H9 (cell line): Measurements from ENCODE around the gene ZNF618. TPM values are rescaled to one million over a fixed set of nuclear protein-coding genes. Genes with fewer than 3 reads are reported as not detected.

Experiments used
- DNase-seq: peaks from one replicate; pipeline ENCODE4 v3.0.0-alpha.2; 2017
- H2AFZ ChIP-seq: one replicate; pipeline ENCODE4 v1.6.1; 2013; ENCODE audit warnings: mild to moderate bottlenecking, low read length, control low read depth, moderate library complexity
- H2AK5ac ChIP-seq: 2 replicates; pipeline ENCODE4 v1.6.1; 2013; ENCODE audit warnings: low read length, control low read depth, mixed read lengths; ENCODE audit not compliant: insufficient read length
- H2BK120ac ChIP-seq: one replicate; pipeline ENCODE4 v1.6.1; 2013; ENCODE audit warnings: low read depth, mild to moderate bottlenecking, low read length, control low read depth, inconsistent platforms; ENCODE audit not compliant: poor library complexity, severe bottlenecking
- H2BK12ac ChIP-seq: 2 replicates; pipeline ENCODE4 v1.6.1; 2013; ENCODE audit warnings: low read length, control low read depth, mixed read lengths, low read depth; ENCODE audit not compliant: insufficient read length
- H2BK15ac ChIP-seq: 2 replicates; pipeline ENCODE4 v1.6.1; 2013; ENCODE audit warnings: low read depth, low read length, control low read depth
- H2BK20ac ChIP-seq: one replicate; pipeline ENCODE4 v1.6.1; 2013; ENCODE audit warnings: low read depth, mild to moderate bottlenecking, low read length, control low read depth, inconsistent platforms; ENCODE audit not compliant: poor library complexity, severe bottlenecking
- H2BK5ac ChIP-seq: 2 replicates; pipeline ENCODE4 v1.6.1; 2013; ENCODE audit warnings: low read length, control low read depth, mixed read lengths; ENCODE audit not compliant: insufficient read length
- H3K14ac ChIP-seq: 2 replicates; pipeline ENCODE4 v1.6.1; 2013; ENCODE audit warnings: low read length, control low read depth; ENCODE audit not compliant: insufficient read depth
- H3K18ac ChIP-seq: 2 replicates; pipeline ENCODE4 v1.6.1; 2013; ENCODE audit warnings: low read depth, mild to moderate bottlenecking, mixed read lengths, low read length, control low read depth; ENCODE audit not compliant: insufficient read length
- H3K23ac ChIP-seq: 2 replicates; pipeline ENCODE4 v1.6.1; 2013; ENCODE audit warnings: low read length, control low read depth, mixed read lengths, low read depth; ENCODE audit not compliant: insufficient read length
- H3K23me2 ChIP-seq: 2 replicates; pipeline ENCODE4 v1.6.1; 2013; ENCODE audit warnings: low read depth, mild to moderate bottlenecking, mixed read lengths, low read length, control low read depth; ENCODE audit not compliant: insufficient read length, poor library complexity, severe bottlenecking
- H3K27ac ChIP-seq: 2 replicates; pipeline ENCODE4 v1.5.1; 2013; ENCODE audit warnings: low read length, control low read depth, mixed read lengths, low read depth; ENCODE audit not compliant: insufficient read length
- H3K27me3 ChIP-seq: 2 replicates; pipeline ENCODE4 v1.6.1; 2013; ENCODE audit warnings: low read length, control low read depth, inconsistent platforms; ENCODE audit not compliant: insufficient read depth
- H3K4ac ChIP-seq: 2 replicates; pipeline ENCODE4 v1.6.1; 2013; ENCODE audit warnings: low read depth, mild to moderate bottlenecking, control low read depth, inconsistent platforms, low read length, moderate library complexity
- H3K4me1 ChIP-seq: 2 replicates; pipeline ENCODE4 v1.6.1; 2013; ENCODE audit warnings: low read length, control low read depth, inconsistent platforms; ENCODE audit not compliant: insufficient read depth
- H3K4me2 ChIP-seq: 2 replicates; pipeline ENCODE4 v1.6.1; 2013; ENCODE audit warnings: low read length, control low read depth, mixed read lengths; ENCODE audit not compliant: insufficient read length, insufficient read depth
- H3K56ac ChIP-seq: 2 replicates; pipeline ENCODE4 v1.6.1; 2013; ENCODE audit warnings: low read depth, mild to moderate bottlenecking, mixed read lengths, low read length, control low read depth; ENCODE audit not compliant: insufficient read length
- H3K79me1 ChIP-seq: 2 replicates; pipeline ENCODE4 v1.6.1; 2013; ENCODE audit warnings: low read depth, mild to moderate bottlenecking, moderate library complexity, low read length, control low read depth, inconsistent platforms; ENCODE audit not compliant: insufficient read depth, poor library complexity, severe bottlenecking
- H3K79me2 ChIP-seq: 2 replicates; pipeline ENCODE4 v1.6.1; 2013; ENCODE audit warnings: low read length, control low read depth, inconsistent platforms; ENCODE audit not compliant: insufficient read depth
- H3K9ac ChIP-seq: 2 replicates; pipeline ENCODE4 v1.6.1; 2013; ENCODE audit warnings: low read length, control low read depth, mixed read lengths; ENCODE audit not compliant: insufficient read length; ENCODE audit errors: extremely low read depth
- H3K9me3 ChIP-seq: one replicate; pipeline ENCODE4 v1.6.1; 2013; ENCODE audit warnings: low read depth, low read length, inconsistent platforms; ENCODE audit not compliant: control insufficient read depth
- H3T11ph ChIP-seq: one replicate; pipeline ENCODE4 v1.6.1; 2013; ENCODE audit warnings: mild to moderate bottlenecking, low read length, control low read depth, inconsistent platforms
- H4K20me1 ChIP-seq: one replicate; pipeline ENCODE4 v1.6.1; 2013; ENCODE audit not compliant: control insufficient read depth, insufficient read length, insufficient read depth
- H4K5ac ChIP-seq: 2 replicates; pipeline ENCODE4 v1.6.1; 2013; ENCODE audit warnings: low read depth, mild to moderate bottlenecking, mixed read lengths, low read length, control low read depth; ENCODE audit not compliant: insufficient read length
- H4K8ac ChIP-seq: replicated peaks from 2 replicates; pipeline ENCODE4 v1.6.1; 2013; ENCODE audit warnings: low read length, control low read depth, mixed read lengths, low read depth; ENCODE audit not compliant: insufficient read length
- H4K91ac ChIP-seq: 2 replicates; pipeline ENCODE4 v1.6.1; 2013; ENCODE audit warnings: low read depth, mild to moderate bottlenecking, moderate library complexity, mixed read lengths, low read length, control low read depth; ENCODE audit not compliant: insufficient read length
- H3K27ac Mint-ChIP-seq, 3 experiments: 2 replicates in 2 of 3; 3 replicates in 1 of 3; pipeline ENCODE4 v1.8.0; 2020 to 2021; ENCODE audit warnings: mixed read lengths in 3 of 3, mild to moderate bottlenecking in 1 of 3, moderate library complexity in 1 of 3
- H3K27me3 Mint-ChIP-seq: 2 replicates; pipeline ENCODE4 v1.8.0; 2021; ENCODE audit warnings: low read depth, mild to moderate bottlenecking, moderate library complexity, mixed read lengths
- H3K36me3 Mint-ChIP-seq, 3 experiments: 2 replicates in 2 of 3; 3 replicates in 1 of 3; pipeline ENCODE4 v1.8.0; 2020 to 2021; ENCODE audit warnings: low read depth in 3 of 3, mixed read lengths in 3 of 3; ENCODE audit not compliant: insufficient read depth in 1 of 3
- H3K4me1 Mint-ChIP-seq, 2 experiments: 2 replicates each; pipeline ENCODE4 v1.8.0; 2020; ENCODE audit warnings: mixed read lengths in 2 of 2
- H3K4me3 Mint-ChIP-seq, 2 experiments: 2 replicates in 1 of 2; 3 replicates in 1 of 2; pipeline ENCODE4 v1.8.0; 2020 to 2021; ENCODE audit warnings: mild to moderate bottlenecking in 2 of 2, mixed read lengths in 2 of 2, moderate library complexity in 1 of 2
- H3K9me3 Mint-ChIP-seq, 2 experiments: 2 replicates in 1 of 2; 3 replicates in 1 of 2; pipeline ENCODE4 v1.8.0; 2020; ENCODE audit warnings: mild to moderate bottlenecking in 2 of 2, mixed read lengths in 2 of 2, moderate library complexity in 1 of 2
- WGBS: extraction: QIAGEN DNeasy Blood & Tissue Kit; methylation state at CpG from one replicate; pipeline ENCODE4 v1.1.7; 2013; ENCODE audit warnings: missing lambda C conversion rate, low lambda C conversion rate, mixed read lengths; ENCODE audit not compliant: insufficient read length; ENCODE audit errors: extremely low coverage; 5-methylcytosine and 5-hydroxymethylcytosine counted together
- total RNA-seq: library from RNA; stranded (reverse); gene quantifications from 2 replicates; pipeline ENCODE4 v1.2.1, GENCODE V29; 2021
- TF ChIP-seq, protein P1 (sequence below): fragments of 200-600 bp; sonication (generic); conservative IDR thresholded peaks from 3 replicates; pipeline ENCODE4 v1.8.0; 2021; ENCODE audit warnings: antibody characterized with exemption, mild to moderate bottlenecking

Gene ZNF618
- total RNA-seq, 1 experiment from 2014 or later, result 13.6 TPM

DNA sequence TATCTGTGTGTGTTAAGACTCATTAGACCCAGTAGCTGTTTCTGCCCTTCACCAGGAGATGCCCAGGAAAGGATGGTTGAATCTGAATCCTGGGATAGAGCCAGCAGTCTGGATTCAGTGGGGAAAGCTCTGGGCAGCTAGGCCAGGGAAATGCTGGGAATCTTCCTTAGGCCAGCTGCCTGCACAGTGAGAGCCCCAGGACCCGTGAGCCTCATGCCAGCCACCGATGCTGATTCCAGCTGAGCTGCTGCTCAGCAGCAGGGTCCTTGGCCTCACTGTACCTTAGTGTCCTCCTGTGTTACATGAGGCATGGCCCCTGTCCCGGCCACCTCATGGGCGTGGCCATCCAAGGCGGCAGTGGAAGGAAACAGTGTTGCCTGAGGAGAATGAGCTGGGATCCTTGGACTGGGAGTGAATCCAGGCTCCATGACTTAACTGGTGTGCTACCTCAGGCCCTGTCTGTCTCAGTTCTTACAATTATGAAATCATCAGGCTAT lies 114.9 kb downstream of the ZNF618 start:
- H3K4me3 Mint-ChIP-seq, result no peak overlapping the region
- no peaks in the 10 kb centered on the region for H3K9me3 Mint-ChIP-seq
- no peak overlapping the region for H3K9ac ChIP-seq
- H2BK120ac ChIP-seq, result no peak overlapping the region
- no peak overlapping the region for H3K23ac ChIP-seq
- H3K56ac ChIP-seq, result no peak overlapping the region
- peak overlapping the region in 1 of 3 experiments; percentile 64; a peak in 2 of 7 replicates for H3K27ac Mint-ChIP-seq
- no peak overlapping the region for H2AFZ ChIP-seq
- H3K4ac ChIP-seq, result no peak overlapping the region
- no CpG with 5 or more reads among the region's 5 CpGs for WGBS
- H3T11ph ChIP-seq, result no peak overlapping the region
- H3K14ac ChIP-seq, result no peak overlapping the region
- no peak overlapping the region for H2BK5ac ChIP-seq
- H2BK15ac ChIP-seq, result no peak overlapping the region
- H4K91ac ChIP-seq, result no peak overlapping the region
- H4K8ac ChIP-seq, result no peak overlapping the region
- H3K9me3 ChIP-seq, result no peaks in the 10 kb centered on the region
- H4K20me1 ChIP-seq, result no peaks in the 10 kb centered on the region
- H3K36me3 Mint-ChIP-seq, result peaks cover 4 to 22% (median 21%) of the 10 kb centered on the region in 3 experiments; a peak in 6 of 7 replicates
- no peaks in the 10 kb centered on the region for H3K79me1 ChIP-seq
- H2AK5ac ChIP-seq, result no peak overlapping the region
- H3K4me1 Mint-ChIP-seq, result peaks cover 0 to 3% of the 10 kb centered on the region in 2 experiments; a peak in 1 of 4 replicates
- no peaks in the 10 kb centered on the region for H3K27me3 Mint-ChIP-seq
- H2BK12ac ChIP-seq, result no peak overlapping the region
- no peaks in the 10 kb centered on the region for H3K4me1 ChIP-seq
- no peak overlapping the region for H3K18ac ChIP-seq
- H3K27ac ChIP-seq, result no peak overlapping the region
- H3K27me3 ChIP-seq, result no peaks in the 10 kb centered on the region
- H2BK20ac ChIP-seq, result no peak overlapping the region
- no peak overlapping the region for H3K4me2 ChIP-seq
- TF ChIP-seq, protein P1, sequence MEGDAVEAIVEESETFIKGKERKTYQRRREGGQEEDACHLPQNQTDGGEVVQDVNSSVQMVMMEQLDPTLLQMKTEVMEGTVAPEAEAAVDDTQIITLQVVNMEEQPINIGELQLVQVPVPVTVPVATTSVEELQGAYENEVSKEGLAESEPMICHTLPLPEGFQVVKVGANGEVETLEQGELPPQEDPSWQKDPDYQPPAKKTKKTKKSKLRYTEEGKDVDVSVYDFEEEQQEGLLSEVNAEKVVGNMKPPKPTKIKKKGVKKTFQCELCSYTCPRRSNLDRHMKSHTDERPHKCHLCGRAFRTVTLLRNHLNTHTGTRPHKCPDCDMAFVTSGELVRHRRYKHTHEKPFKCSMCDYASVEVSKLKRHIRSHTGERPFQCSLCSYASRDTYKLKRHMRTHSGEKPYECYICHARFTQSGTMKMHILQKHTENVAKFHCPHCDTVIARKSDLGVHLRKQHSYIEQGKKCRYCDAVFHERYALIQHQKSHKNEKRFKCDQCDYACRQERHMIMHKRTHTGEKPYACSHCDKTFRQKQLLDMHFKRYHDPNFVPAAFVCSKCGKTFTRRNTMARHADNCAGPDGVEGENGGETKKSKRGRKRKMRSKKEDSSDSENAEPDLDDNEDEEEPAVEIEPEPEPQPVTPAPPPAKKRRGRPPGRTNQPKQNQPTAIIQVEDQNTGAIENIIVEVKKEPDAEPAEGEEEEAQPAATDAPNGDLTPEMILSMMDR, result no peak
- no peak overlapping the region for H4K5ac ChIP-seq
- H3K79me2 ChIP-seq, result no peaks in the 10 kb centered on the region
- H3K23me2 ChIP-seq, result no peaks in the 10 kb centered on the region
- no peak for DNase-seq
